Suppressor macrophage treated with lipopolysaccharide for 4 hours (primary cell): ENCODE measurements around the gene POT1.
"Not testable (repeated sequence)": the region's sequence is repeated elsewhere in the genome, so short reads cannot be mapped to it uniquely, and the experiment has no call there.

Experiments used
- DNase-seq: peaks from one replicate; pipeline ENCODE4 v3.0.0-alpha.2; 2020

Gene POT1

GRCh38 chr7:124929467-124930172 is at the start of gene POT1:
Gene POT1 (minus strand): TSS chr7:124929825. CDS start chr7:124897173, 32,652 bp downstream.
- DNase-seq = peak; percentile 99

- not testable (repeated sequence) for DNase-seq
Observed at GRCh38 chr7:124975131-124975530, 45.5 kb upstream of the POT1 start.

GRCh38 chr7:124965553-124965952 is 35.9 kb upstream of the POT1 start:
- DNase-seq = no peak

- DNase-seq = no peak
Observed at GRCh38 chr7:124959676-124960075, 30.1 kb upstream of the POT1 start.

GRCh38 chr7:124957952-124958351 is 28.3 kb upstream of the POT1 start:
- DNase-seq = not testable (repeated sequence)

- no peak for DNase-seq
Observed at GRCh38 chr7:124956160-124956559, 26.5 kb upstream of the POT1 start.

- DNase-seq = no peak
Observed at GRCh38 chr7:124954790-124955189, 25.2 kb upstream of the POT1 start.

- DNase-seq = no peak
Observed at GRCh38 chr7:124945680-124946079, 16.1 kb upstream of the POT1 start.

GRCh38 chr7:124943472-124943871 is 13.8 kb upstream of the POT1 start:
- DNase-seq = no peak

- DNase-seq = no peak
Observed at GRCh38 chr7:124942399-124942798, 12.8 kb upstream of the POT1 start.

- no peak for DNase-seq
Observed at GRCh38 chr7:124940306-124940705, 10.7 kb upstream of the POT1 start.

- no peak for DNase-seq
Observed at GRCh38 chr7:124938128-124938527, 8.5 kb upstream of the POT1 start.

- DNase-seq = no peak
Observed at GRCh38 chr7:124937076-124937475, 7.5 kb upstream of the POT1 start.

- DNase-seq = peak; percentile 6
Observed at GRCh38 chr7:124934841-124935240, 5.2 kb upstream of the POT1 start.

- no peak for DNase-seq
Observed at GRCh38 chr7:124930655-124931597, 1.3 kb upstream of the POT1 start.

GRCh38 chr7:124930173-124930623 is 573 bp upstream of the POT1 start:
- DNase-seq = no peak

GRCh38 chr7:124924906-124925305 is 4.7 kb downstream of the POT1 start:
- no peak for DNase-seq

GRCh38 chr7:124922200-124922599 is 7.4 kb downstream of the POT1 start:
- no peak for DNase-seq

- no peak for DNase-seq
Observed at GRCh38 chr7:124919841-124920240, 9.8 kb downstream of the POT1 start.

- no peak for DNase-seq
Observed at GRCh38 chr7:124918662-124919061, 11.0 kb downstream of the POT1 start.

GRCh38 chr7:124915242-124915641 is 14.4 kb downstream of the POT1 start:
- no peak for DNase-seq

GRCh38 chr7:124914298-124914697 is 15.3 kb downstream of the POT1 start:
- no peak for DNase-seq

- DNase-seq = no peak
Observed at GRCh38 chr7:124912972-124913371, 16.7 kb downstream of the POT1 start.

- DNase-seq = no peak
Observed at GRCh38 chr7:124909808-124910207, 19.8 kb downstream of the POT1 start.
